ENCODE measurements around the gene GALR2.

The GALR2 gene

DNA sequence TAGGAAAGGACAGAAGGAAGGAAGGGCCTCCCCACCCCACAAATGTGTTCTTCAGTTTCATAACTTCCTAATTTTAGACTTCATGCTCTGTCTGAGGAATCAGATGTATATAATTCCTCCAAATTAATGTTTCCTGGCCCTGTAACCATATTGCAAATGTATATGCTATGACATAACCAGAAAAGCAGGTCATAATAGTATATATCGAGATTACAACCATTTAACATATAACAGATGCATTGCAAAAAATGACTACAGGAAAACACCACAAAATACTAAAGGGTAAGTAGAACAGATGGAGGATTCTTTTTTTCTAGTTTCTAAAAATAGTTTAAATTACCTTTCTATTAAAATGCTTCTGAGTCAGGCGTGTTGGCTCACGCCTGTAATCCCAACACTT is 32.1 kb downstream of the GALR2 start:
- TF ChIP-seq, protein P1, sequence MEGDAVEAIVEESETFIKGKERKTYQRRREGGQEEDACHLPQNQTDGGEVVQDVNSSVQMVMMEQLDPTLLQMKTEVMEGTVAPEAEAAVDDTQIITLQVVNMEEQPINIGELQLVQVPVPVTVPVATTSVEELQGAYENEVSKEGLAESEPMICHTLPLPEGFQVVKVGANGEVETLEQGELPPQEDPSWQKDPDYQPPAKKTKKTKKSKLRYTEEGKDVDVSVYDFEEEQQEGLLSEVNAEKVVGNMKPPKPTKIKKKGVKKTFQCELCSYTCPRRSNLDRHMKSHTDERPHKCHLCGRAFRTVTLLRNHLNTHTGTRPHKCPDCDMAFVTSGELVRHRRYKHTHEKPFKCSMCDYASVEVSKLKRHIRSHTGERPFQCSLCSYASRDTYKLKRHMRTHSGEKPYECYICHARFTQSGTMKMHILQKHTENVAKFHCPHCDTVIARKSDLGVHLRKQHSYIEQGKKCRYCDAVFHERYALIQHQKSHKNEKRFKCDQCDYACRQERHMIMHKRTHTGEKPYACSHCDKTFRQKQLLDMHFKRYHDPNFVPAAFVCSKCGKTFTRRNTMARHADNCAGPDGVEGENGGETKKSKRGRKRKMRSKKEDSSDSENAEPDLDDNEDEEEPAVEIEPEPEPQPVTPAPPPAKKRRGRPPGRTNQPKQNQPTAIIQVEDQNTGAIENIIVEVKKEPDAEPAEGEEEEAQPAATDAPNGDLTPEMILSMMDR (conservative IDR thresholded peaks at IDR 0.05; ENCODE audit: low read length): no peak
- DNase-seq (ENCODE audit: low read depth): no peak
- H3K4me3 ChIP-seq (ENCODE audit: low read length): no peak overlapping the region

DNA sequence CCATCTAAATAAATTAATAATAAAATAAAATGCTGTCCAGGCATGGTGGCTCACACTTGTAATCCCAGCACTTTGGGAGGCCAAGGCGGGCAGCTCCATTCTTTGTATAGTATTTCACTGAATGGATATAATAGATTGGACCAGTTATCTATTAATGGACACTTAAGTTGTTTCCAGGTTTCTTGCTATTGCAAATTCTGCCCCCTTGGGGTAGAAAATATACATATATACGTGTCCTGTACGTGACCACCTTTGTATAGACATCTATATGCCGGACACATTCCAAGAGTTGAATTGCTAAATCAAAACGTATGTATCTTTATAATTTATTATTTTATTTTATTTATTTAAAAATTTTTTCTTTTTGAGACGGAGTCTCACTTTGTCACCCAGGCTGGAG is 32.9 kb downstream of the GALR2 start:
- no peak overlapping the region for H3K4me3 ChIP-seq (ENCODE audit: low read length)
- no peak for DNase-seq (ENCODE audit: low read depth)
- TF ChIP-seq, protein P1 (conservative IDR thresholded peaks at IDR 0.05; ENCODE audit: low read length): 0 out of 2 replicates have a peak, but pooled peaks have one; percentile 8

DNA sequence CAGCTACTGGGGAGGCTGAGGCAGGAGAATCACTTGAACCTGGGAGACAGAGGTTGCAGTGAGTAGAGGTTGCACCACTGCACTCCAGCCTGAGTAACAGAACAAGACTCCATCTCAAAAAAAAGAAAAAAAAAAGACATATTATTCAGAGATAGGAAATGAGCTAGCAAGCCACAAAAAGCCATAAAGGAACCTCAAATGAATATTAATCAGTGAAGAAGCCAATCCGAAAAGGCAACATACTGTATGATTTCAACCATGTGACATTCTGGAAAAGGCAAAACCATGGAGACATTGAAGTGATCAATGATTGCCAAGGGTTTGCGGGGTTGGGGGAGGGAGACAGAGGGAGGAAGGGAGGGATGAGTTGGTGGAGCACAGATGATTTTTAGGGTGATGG is 37.4 kb downstream of the GALR2 start:
- peak; percentile 25 for DNase-seq (ENCODE audit: low read depth)
- TF ChIP-seq, protein P1 (conservative IDR thresholded peaks at IDR 0.05; ENCODE audit: low read length): no peak
- H3K4me3 ChIP-seq (ENCODE audit: low read length): no peak overlapping the region

DNA sequence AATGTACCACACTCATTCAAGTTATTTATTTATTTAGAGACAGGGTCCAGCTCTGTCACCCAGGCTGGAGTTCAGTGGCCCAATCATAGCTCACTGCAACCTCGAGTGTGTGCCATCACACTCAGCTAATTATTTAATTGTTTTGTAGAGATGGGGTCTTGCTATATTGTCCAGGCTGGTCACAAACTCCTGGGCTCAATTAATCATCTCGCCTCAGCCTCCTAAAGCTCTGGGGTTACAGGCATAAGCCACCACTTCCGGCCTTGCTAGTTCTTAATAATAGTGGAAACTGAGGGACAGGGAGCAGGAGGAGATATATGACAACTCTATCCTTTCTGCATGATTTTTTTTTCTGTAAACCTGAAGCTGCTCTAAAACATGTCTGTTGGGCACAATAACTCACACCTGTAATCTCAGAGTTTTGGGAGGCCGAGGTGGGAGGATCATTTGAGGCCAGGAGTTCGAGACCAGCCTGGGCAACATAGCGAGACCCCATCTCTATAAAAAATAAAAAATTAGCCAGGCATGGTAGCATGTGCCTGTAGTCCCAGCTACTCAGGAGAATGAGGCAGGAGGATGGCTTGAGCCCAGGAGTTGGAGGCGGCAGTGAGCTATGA is 40.7 kb downstream of the GALR2 start:
- DNase-seq (ENCODE audit: low read depth): no peak
- TF ChIP-seq, protein P1 (conservative IDR thresholded peaks at IDR 0.05; ENCODE audit: low read length): no peak
- no peak overlapping the region for H3K4me3 ChIP-seq (ENCODE audit: low read length)

DNA sequence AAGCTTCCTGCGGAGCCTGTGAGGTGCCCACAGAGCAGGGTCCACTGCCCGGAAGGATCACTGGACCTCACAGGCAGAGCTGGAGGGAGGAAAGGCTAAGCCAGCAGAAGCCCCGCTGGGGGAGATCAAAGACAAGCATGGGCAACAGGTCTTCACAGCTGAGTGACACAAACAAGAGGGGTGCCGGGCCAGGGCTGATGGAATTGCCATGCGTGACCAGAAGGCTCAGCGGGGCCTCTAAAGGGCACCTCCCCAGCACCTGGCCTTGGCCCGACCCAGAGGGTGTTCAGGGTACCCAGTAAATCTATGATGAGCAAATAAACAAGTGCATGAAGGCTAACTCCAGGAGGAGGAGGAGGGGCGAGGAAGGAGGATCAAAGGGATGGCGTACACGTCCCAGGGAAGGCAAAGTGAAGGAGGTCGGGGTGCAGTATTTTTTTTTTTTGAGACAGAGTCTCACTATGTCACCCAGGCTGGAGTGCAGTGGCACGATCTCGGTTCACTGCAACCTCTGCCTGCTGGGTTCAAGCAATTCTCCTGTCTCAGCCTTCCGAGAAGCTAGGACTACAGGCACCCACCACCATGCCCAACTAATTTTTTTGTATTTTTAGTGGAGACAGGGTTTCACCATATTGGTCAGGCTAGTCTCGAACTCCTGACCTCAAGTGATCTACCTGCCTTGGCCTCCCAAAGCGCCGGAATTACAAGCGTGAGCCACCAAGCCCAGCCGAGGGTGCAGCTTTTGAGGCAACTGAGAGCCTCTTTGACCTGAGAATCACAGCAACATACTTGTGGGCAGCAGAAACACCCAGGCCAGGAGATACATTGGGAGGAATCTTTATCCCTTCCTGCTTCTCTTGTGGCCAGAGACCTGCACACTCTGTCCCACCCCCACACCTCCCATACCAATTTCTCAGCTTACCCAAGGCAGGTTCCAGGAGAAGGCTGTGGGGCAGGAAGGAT is 45.1 kb downstream of the GALR2 start:
- no peak for DNase-seq (ENCODE audit: low read depth)
- H3K4me3 ChIP-seq (ENCODE audit: low read length): no peak overlapping the region
- TF ChIP-seq, protein P1 (conservative IDR thresholded peaks at IDR 0.05; ENCODE audit: low read length): no peak

DNA sequence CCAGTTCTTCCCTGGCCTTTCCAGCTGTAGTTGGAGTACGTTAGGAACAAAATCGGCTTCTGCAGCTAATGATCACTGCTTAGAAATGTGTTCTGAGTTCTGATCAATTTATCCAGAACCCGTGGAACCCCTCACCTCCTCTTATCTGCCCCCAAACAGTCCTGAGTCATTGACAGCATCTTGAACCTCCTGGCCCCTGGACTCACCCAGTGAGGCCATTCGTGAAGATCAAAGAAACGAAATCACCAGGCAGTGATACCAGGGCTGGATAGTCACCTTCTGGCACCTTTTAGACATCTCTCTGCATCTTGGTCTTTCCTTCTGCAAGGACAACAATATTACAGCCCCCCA is 46.1 kb downstream of the GALR2 start:
- DNase-seq (ENCODE audit: low read depth): no peak
- H3K4me3 ChIP-seq (ENCODE audit: low read length): no peak overlapping the region

More for the DNA sequence above, 46.1 kb downstream of the GALR2 start:
- TF ChIP-seq, protein P1 (conservative IDR thresholded peaks at IDR 0.05; ENCODE audit: low read length): no peak; the same call in 1 of the 2 replicates

Data from AG10803 (cell line).